NCI-H2107 treated with DMSO at 0.1 percent for 48 hours (cell line): ENCODE measurements around the gene THAP12.

Experiments used
- DNase-seq: peaks from one replicate; lab custom pipeline; 2025; ENCODE audit not compliant: unreplicated experiment; lab: John Stamatoyannopoulos, UW

The THAP12 gene

DNA sequence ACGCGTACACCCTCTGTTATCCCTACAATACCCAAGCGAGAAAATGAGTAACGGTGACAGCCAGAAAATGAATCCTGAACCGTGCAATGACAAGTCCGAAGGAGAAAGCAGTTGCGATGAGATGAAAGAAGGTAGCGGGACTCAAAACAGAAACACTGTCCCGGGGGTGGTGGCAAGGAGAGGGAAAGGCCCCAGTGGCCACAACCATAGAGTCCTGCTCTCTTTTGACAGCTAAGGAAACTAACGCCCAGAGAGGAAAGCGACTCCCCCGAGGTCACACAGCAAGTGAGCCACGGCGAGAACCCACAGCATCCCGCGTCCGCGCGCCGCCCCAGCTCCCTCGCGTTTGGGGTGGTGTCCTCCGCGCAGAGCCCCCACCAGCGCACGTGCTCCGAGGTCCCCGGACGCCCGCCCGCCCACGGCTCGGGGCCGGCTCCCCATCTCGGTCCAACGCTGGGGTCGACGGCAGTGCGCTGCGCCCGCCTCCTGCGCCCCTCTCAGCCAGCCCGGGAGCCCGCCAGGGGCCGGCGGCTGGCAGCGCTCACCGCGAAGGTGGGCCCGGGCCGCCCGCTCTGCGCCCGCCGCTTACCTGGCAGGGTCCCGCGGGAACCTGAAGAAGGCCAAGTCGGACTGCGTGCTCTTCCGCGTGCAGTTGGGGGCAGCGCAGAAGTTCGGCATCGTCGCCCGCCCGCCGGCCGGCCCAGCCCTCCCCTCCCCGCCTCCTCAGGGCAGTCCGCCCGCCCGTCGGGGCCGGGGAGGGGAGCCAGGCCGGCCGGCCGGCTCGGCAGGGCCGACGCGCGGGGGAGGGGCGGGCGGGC is 564 bp downstream of the THAP12 start:
- no peak for DNase-seq

DNA sequence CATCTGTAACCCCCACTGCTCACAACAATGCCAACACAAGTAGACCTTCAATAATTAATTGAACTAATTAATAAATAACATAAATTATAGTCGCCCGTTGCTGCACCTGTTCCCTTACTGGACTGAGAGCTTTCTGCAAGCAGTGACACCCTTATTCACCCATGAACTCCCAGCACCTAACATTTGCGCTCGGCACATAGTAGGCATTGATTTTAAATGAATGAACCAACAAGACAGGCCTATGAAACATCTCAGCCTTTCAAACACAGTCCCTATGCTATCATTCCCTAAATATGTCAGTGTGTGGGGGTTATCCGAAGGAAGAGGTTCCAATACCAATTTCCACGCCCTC is 1.1 kb downstream of the THAP12 start:
- no peak for DNase-seq

DNA sequence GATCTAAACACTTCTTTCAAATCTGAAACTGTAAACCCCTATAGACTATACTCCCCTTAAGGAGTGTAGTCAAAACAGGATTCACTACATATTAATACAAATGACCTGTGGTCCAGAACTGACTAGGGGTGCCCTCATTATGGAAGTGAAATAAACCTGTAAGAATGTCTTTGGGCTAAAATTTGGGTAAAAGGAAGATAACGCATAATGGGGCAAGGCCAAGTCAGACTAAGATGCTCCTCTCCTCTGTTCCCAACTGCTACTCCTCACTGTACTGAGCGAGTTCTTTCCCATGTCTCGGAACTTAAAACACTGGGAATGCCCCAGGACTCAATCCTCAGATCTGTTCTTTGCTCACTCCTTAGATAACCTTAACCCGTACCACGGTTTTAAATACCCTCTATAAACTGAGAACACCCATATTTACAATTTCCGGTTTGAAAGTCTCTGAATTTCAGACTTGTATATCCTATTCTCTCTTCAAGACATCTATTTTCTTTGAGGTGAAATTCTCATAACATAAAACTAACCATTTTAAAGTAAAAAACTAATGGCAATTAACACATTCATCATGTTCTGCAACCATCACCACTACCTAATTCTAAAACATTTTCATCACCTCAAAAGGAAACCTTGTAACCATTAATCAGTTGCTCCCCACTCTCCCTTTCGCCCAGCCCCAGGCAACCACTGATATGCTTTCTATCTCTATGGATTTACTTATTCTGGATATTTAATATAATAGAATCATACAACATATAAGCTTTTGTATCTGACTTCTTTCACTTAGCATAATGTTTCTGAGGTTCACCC is 4.0 kb downstream of the THAP12 start:
- no peak for DNase-seq

DNA sequence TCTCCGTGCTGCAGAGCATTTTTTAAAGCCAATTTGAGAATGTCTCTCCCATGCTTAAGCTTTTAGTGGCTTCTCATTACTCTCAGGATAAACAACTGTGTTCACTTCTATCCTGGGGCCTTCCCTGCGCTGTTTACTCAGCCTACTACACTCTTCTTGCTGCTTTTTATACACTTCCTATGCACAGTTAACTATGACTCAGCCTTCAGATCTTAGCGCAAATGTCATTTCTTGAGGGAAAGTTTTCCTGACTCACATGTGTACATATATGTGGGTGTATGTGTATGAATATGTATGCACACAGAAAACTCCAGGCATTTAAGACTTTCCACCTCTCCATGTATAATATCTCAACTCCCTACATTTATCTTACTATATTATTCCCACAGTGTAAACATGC is 9.8 kb downstream of the THAP12 start:
- DNase-seq: no peak

DNA sequence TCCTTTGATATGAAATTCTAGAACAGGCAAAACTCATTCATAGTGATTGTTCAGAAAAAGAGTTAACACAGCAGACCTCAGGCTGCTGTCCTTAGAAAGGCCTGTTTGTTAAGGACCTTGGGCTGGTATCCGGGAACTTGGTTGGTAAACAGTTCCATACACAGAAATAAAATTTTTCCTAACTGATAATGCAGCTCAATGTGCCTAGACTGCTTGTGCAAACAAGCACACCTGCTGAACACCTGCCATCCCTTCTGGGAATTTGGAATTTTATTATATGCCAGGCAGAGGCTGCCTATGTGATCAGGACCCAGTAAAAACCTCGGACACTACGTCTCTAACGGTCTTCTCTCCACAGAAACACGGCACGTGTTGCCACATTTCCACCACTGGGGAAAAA is 11.5 kb downstream of the THAP12 start:
- peak; percentile 29 for DNase-seq

DNA sequence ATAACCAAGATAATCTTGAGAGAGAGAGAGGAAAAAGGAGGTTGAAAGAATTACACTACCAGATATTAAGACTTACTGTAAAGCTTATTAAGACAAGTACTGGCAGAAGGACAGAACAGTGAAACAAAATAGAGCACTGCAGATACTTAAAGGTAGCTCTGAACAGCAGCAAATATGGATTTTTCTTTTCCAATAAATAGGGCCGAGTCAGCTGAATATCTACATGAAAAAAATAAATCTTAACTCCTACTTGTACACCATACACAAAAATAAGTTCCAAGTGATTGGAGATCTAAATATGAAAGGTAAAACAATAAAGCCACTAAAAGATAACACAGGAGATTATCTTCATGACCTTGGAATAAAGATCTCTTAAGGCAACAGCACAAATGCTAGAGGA is 12.4 kb downstream of the THAP12 start:
- no peak for DNase-seq

DNA sequence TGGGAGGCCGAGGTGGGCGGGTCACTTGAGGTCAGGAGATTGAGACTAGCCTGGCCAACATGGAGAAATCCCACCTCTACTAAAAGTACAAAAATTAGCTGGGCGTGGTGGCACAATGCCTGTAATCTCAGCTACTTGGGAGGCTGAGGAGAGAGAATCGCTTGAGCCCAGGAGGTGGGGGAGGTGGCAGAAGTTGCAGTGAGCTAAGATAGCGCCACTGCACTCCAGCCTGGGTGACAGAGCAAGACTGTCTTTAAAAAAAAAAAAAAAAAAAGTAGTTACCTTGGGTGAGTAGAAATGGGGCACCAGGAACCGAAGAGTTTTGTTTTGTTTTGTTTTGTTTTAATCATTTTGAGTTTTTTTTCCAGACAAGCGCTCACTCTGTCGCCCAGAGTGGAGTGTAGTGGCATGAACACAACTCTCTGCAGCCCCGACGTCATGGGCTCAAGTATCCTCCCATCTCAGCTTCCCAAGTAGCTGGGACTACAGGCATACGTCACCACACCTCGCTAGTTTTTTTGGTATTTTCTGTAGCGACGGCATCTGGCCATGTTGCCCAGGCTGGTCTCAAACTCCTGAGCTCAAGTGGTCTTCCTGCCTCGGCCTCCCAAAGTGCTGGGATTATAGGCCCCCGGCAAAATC is 15.8 kb downstream of the THAP12 start:
- no peak for DNase-seq

DNA sequence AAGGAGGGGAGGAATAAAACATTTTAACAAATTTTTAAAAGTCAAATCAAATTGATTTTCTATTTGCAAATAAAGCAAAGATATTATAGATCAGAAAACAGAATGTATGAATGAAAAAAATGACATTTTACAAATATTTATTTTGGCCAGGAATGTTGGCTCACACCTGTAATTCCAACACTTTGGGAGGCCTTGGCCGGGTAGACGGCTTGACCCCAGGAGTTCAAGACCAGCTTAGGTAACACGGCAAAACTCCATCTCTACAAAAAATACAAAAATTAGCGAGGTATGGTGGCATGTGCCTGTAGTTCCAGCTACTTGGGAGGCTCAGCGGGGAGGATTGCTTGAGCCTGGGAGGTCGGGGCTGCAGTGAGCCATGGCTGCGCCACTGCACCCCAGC is 18.2 kb downstream of the THAP12 start:
- DNase-seq: no peak

DNA sequence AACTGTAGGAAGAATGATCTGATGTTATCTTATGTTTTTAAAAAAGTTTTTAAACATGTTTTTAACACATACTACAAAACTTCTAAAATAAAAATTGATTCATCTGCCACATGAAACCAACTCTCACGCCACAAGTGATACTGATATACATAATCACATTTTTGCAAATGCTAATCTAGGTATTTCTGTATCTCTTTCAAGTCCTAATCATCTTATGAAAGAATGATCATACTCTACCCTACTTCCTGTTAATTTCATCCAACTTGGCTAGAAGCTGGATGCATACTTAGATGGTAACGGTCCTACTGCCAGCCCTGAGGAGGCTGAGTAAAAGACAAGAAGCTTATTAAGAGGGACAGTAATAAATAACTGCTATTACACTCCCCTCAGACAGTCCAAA is 19.2 kb downstream of the THAP12 start:
- no peak for DNase-seq

DNA sequence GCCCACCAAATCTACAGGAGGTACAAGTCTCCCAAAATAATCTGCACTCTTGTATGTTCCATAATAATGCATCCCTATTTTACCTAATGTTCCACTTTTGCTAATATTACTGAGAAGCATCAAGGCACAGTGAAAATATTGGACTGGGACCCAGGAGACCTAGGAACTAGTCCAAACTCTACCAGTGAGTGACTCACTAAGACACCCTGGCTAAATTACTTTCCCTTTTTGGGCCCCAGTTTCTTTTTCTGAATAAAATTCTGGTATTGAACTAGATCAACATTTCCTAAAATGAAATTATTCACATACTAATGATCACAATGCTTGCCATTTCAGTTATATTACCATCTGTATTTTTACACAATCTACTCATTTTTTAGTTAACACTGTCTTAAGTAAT is 19.6 kb downstream of the THAP12 start:
- no peak for DNase-seq

DNA sequence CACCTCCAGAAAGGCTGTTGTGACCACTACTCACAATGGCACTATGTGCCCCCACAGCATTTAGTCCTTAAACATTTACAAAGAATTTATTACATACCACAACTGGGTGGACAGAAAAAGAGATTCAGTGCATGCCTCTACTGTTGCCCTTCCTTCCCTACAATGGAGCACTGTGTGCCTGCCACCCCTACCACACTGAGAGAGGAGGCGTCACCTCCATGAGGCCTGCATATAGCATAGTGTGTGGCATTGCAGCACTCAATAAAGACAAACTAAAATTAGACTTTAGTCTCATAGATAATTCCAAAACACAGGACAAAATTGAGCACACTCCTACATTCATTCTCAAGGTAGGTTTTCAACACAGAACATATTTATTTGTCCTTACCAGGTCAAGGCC is 25.8 kb downstream of the THAP12 start:
- no peak for DNase-seq

DNA sequence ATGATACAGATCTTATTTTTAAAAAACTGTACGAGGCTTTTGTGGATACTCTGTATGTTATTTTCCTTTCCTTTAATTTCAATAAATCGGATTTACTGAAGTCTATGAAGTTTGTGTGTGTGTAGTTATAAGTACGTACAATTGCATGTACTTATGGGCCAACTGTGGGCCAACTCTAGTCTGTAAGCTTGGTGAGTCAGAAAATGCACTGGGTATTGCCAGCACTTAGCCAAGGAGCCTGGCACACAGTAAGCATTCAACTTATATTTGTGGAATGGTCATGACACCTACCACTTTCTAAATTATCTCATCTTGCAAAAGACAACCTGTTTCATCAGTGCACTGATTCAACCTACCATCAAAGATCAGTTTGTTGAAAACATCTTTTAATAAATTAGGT is 32.6 kb downstream of the THAP12 start:
- no peak for DNase-seq

DNA sequence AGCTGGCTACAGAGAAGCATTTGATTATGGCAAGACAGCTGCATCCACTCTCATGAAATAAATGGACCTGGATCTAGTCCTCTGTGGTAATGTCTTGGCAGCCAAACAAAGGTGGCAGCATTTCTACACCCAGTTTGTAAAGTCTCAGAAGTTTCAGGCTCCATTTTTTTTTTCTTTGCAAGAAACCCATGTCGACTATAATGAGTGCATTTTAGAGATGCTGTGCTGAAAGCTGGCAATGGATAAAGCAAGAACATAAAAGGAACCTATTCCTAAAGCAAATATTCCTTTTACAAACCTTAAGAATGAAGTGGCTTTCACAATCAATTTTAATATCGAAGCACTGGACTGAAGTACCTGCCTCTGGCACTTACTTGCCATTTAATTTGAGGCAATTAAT is 33.5 kb downstream of the THAP12 start:
- peak; percentile 10 for DNase-seq

DNA sequence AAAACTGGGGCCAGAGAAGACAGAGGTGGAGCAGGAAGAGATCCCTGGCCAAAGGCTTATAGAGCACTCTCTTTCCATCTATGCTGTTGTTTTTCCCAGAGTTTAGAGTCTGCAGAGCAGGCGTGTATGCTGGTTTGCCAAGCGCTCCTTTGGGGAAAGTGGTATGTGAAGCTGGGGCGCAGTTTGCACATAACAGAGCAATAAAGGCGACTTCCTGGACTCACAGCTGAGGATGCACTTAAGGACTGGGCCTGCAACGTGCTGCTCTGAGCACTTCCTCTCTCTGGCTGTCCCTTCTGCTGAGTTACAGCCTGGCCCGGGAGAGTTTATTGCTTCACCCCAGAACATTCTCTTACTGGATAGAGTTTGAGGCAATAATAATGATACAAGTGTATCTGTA is 41.7 kb downstream of the THAP12 start:
- DNase-seq: no peak

DNA sequence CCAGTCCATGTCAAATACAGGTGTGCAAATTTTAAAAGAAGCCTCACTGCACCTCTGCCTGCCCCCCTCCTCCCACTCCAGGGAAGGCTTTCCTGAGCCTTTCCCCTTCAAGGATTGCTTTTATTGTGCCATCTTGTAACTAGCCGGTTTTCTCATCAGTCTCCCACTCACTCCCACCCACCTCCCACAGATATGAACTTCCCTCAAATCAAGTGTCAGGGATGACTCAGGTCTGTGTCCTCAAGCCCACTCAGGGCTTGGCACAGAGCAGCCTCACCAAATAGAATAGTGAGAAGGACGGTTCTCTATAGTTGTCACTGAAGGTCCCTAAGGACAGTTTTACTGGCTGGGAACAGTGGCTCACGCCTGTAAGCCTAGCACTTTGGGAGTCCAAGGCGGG is 43.0 kb downstream of the THAP12 start:
- no peak for DNase-seq

DNA sequence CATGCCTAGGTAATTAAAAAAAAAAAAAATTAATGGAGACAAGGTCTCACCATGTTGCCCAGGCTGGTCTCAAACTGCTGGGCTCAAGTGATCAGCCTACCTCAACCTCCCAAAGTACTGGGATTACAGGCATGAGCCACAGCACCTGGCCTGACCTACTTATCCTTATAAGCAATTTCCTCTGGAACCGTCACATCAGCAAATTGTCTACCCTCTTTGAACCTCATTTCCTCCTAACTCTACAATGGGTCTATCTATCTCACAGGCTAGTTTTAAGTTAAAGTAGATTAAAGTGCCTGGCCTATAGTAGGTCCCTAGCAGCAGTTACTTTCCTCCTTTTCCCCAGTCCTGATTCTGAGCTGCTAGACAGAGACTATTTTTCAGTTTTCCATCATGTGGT is 43.5 kb downstream of the THAP12 start:
- no peak for DNase-seq

DNA sequence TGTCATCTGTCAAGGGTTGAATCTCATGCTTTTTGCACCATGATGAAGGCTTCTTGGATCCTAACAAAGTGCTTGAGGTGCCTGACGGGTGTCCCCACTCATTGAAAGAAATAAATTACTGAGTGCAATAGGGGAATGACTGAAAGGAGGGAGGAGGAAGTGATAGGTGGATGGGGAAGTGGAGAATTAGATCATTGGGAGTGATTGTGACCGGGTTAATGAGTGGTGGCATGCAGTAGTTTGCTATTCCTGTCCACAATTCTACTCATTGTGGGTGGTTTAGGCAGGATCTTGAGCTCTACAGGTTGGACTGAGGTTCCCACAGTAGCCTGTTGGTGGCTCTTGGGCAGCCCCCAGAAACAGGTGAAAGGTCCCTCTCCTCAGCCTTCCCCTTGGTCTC is 44.3 kb downstream of the THAP12 start:
- DNase-seq: no peak

DNA sequence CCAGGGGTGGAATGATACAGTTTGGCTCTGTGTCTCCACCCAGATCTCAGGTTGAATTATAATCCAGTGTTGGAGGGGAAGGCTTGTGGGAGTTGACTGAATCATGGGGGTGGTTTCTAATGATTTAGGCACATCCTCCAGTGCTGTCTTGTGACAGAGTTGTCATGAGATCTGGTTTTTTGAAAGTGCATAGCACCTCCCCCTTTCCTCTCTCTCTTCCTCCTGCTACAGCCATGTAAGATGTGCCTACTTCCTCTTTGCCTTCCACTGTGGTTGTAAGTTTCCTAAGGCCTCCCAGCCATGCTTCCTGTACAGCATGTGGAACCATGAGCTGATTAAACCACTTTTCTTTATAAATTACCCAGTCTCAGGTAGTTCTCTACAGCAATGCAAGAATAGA is 45.1 kb downstream of the THAP12 start:
- no peak for DNase-seq

DNA sequence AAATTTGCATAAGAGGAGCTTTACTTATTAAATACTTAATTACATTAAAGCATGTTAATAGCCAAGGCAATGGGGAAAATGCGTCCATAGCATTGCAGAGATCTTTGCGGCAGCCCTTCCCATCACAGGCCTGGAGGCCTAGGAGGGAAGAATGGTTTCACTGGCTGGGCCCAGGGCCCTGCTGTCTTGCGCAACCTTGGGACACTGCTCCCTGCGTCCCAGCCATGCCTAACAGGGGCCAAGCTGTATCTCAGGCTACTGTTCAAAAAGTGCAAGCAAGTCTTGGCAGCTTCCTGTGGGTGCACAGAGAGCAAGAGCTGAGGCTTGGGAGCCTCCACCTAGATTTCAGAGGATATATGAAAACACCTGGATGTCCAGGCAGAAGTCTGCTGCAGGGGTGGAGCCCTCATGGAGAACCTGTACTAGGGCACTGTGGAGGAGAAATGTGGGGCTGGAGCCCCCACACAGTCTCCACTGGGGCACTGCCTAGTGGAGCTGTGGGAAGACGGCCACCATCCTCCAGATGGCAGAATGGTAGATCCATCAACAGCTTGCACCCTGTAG is 46.0 kb downstream of the THAP12 start:
- DNase-seq: no peak

DNA sequence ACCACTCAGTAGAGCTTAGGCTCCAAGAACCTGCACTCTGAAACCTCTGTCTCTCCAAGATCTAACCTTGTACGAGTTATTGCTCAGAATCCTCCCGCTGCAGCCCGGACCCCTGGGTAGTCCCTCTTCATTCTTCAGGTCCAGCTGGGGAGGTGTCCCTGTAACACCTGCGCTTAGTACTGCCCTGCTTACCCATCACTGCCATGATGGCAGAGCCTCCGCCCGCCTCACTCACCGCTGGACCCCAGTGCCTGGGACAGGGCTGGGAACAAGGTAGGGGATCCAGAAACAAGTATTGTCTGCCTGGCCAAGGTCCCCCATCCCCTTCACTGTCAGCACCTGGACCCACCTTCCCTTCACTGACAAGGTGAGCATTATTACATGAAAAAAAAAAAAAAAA is 50.3 kb downstream of the THAP12 start:
- no peak for DNase-seq

DNA sequence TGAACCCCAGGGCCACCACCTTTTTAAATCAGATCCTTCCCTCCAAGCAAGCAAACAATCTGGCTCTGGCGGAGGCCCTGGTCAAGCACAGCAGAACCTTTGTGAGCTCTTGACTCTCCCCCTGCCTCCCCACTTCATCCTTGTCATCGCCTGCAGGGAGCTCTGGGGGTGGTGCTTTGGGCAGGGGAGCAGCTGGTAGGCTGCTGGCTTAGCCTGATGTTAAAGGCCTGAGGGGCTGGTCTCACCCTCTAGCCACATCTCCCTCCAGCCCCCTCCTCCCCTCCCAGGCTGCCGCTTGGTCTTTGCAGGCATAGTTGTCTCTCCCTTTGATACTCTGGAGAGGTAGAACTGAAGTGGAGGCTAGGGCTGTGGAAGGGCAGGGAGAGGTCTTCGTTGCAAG is 50.9 kb downstream of the THAP12 start:
- DNase-seq: no peak
